ENCODE data around the gene GPR45.
A peak's percentile ranks its signal among the peaks of the same experiment; 100 is the strongest.

The GPR45 gene

GRCh38 chr2:105254531-105255210, 13.1 kb downstream of the GPR45 start:
- DNase-seq, result no peak

GRCh38 chr2:105255979-105256378, 14.4 kb downstream of the GPR45 start:
- DNase-seq, result no peak

DNA sequence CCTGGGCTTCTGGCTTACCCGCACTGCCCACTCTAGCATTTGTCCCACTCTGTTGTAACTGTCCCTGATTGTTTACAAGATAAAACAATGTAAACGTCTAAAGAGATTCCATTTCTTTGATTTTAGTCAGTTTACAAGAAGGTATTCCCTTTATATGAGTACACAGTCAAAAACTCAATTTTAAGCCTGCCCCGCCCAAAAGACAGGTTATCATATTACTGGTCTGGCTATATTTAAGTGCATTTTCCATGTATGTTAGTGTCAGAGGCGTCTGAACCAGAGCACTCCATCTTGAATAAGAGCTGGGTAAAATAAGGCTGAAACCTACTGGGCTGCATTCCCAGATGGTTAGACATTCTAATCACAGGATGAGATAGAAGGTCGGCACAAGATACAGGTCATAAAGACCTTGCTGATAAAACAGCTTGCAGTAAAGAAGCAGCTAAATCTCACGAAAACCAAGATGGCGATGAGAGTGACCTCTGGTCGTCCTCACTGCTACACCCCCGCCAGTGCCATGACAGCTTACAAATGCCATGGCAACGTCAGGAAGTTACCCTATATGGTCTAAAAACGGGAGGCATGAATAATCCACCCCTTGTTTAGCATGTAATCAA, 15.0 kb downstream of the GPR45 start:
- no peak for DNase-seq

GRCh38 chr2:105257981-105258380, 16.4 kb downstream of the GPR45 start:
- DNase-seq, result no peak

DNA sequence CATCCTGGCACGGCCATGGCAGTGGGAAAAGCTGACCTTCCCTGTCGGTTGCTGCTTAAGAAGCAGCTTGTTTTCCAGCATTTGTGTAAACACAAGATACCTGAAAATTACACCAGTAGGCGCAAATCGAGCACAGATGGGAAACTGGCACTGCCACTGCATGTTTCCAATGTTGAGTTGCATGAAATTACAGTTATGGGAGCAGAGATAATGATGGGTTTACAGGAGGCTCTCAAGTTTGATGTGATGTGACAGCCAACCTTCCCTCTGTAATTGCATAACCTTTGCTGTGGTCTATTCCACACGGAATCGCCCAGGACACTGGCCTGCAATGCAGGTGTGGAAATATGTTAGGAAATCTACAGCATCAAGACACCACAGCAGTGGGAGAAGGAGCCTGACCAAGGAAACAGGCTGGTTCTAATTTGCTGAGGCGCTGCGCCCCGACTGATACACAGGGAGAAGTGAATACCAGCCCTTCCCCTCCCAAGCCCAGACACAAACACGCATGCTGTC, 17.4 kb downstream of the GPR45 start:
- no peak for DNase-seq

DNA sequence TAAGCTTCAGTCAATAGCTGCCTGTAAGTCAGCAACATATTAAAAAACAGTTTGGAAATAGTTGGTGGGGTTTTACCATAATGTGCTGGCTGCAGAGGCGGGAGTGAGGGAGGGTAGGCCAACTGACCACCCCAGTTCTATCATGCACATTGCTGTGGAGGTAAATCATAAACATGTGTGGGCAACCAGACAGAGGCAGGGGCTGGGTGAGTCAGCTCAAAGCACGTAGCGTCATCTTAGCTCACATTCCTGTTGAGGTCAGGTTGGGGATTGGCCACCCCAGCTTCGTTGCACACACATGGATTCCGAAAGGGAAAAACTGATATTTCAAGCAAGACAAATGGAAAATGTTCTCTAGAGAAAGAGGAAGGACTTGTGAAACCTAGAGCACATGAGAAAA, 19.5 kb downstream of the GPR45 start:
- DNase-seq, result no peak

DNA sequence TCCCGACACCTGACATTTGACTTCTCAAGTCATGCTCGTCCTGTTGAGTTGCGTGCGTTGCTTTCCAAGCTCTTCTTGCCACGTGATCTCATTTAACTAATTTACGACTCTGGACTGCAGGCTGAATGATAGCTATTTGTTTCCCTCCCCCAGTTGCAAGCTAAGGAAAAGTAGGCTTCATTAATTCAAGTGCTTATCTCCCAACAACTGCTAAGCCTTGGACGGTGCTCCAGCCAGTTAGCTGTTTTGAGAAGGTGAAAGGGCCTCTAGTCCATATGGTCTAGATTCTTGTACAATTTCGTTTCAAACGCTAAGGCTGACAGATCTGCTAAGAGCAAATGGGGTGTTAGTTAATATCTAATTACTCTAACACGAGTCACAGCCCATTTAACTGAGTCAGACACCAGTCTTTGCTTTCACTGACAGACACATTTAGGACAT, 21.1 kb downstream of the GPR45 start:
- no peak for DNase-seq

DNA sequence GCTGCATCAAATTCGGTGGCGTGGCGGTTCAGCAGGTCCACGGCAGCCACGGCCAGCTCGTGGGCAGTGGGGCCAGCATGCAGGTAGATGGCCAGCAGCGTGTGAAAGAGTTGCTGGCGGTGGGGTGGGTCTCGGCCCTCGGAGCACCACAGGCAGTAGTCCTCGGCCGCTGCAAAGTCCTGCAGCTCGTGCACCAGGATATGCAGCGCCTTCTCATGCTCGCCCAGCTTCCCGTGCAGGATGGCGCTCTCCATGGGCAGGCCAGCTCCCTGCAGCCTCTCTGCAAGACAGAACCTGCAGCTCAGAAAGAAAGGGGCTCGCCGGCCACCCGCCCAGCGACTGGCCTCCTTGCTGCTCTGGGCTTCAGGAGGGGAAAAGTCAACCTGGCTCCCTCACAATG, 27.9 kb downstream of the GPR45 start:
- no peak for DNase-seq

DNA sequence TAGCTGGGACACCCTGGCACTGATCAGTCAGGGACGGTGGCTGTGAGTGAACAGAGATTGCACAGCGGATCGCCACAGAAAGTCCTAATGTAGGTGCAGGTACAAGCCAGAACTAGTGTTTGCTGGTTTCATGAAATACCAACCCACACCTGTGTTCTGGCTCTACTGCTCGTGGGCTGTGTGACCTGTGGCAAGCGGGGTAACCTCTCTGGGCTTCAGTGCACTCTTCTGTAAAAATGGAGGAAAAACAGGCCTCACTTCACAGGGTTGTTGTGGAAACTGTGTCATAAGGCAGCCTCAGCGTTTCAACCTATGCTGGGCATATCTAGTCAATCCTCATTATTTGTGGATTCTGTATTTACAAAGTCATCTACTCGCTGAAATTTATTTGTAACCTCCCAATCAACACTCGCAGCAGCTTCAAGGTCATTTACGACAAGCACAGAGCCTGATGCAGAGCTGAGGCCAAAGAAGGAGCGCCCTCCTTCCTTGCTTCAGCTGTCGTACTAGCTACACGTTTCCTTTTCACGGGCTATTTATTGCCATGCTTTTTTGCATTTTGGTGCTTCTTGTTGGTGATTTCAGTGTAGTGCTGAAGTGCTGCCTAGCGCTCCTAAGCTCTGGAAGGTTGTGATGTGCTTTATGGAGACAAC, 30.0 kb downstream of the GPR45 start:
- DNase-seq, result no peak

DNA sequence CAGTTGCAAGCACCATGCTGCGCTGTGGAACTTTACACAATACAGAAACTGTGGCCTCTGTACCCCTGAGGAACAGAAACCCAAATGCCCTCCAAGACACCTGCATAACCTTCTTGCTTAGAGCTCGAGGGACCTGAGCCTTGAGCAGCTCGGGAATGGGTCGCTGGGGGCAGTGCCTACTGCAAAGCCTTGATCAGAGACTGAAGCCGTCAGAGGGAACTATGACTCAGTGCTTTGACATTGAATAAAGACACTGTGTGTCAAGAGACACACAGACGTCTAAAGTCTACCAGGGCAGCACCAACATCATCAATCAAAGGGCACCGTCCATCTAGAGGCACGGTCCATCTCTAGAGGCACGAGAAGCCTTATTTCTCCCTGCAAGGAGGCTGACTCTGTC, 30.6 kb downstream of the GPR45 start:
- no peak for DNase-seq

DNA sequence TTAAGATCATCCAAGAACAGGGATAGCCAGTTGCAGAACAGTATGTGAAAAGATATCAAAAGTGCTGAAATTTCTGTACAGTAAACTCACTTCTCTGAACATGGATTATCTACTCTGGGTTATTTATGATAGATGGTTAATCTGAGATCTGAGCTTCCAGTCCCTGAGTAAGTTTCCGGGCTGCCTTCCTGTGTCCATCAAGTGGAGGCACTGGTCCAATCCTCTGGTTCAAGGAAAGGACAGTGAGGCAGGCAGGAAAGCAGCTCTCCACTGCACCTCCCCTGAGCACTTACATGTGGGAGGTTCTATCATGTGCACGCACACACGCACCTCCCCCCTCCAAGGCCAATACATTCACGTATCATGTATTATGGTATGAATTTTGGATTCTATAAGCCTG, 32.5 kb downstream of the GPR45 start:
- DNase-seq, result no peak

DNA sequence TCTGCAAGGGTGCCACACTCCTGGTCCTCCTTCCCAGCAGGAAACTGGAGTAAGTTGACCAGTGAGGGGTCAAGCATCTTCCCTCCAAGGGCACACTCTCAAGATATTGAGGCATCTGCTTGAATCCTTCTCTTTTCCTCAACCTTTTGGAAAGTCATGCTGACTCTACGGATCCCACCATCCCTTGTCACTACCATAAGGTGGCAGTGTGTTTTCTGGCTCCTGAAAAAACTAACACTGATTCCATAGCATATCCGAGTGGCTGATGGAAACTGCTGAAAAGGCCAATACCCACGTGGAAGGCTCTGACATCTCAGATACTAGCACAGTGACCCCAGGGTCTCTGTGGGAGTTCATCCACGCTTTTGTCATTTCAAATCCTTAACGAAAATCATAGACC, 37.1 kb downstream of the GPR45 start:
- no peak for DNase-seq

DNA sequence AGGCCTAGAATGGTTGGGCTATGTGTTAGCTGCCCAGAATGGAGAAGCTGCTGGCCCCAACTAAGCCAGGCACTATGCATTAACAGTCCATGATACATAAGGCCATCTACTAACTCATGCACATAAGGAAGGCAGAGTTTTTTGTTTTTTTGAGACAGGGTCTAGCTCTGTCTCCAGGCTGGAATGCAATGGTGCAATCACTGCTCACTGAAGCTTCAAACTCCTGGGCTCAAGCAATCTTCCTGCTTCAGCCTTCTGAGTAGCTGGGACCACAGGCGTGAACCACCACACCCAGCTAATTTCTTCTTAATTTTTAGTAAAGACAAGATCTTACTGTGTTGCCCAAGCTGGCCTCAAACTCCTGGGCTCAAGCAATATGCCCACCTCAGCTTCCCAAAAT, 37.6 kb downstream of the GPR45 start:
- DNase-seq, result no peak

GRCh38 chr2:105280281-105280680, 38.7 kb downstream of the GPR45 start:
- no peak for DNase-seq

DNA sequence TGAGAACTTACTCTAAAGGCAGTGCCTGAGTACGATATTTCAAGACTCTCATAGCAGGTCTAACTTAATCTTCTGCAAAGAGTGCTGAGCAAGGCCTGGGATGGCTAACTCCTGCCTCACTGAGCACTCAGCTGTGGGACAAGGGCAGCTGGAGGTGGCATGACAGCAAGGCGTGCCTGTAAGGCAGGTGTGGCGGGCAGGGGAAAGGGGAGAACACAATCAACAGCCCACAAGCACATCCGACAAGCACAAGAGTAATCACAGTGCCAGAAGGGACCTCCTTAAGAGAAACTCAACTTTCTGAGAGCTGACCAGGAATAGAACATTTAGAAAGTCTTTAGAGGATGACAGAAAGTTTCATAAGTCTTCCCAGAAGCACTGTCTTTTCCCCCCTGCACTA, 42.0 kb downstream of the GPR45 start:
- no peak for DNase-seq

DNA sequence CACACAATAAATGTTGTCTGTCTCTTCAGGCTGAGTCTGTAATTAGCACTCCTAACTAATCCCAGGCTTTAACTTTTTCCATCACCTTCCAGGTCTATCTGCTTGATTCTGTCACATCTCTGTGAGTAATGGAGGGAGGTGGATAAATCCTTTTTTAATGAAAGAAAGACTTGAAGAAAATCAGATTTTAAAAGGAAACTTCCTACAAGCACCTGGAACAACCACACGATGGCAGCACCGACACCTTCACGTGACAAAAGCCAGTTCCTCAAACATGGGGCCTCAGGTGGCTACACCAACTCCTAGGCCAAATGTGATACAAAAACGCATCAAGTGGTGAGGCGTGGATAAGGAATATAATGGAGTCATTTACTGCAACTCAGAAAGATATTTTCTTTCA, 46.1 kb downstream of the GPR45 start:
- peak; percentile 83 for DNase-seq

DNA sequence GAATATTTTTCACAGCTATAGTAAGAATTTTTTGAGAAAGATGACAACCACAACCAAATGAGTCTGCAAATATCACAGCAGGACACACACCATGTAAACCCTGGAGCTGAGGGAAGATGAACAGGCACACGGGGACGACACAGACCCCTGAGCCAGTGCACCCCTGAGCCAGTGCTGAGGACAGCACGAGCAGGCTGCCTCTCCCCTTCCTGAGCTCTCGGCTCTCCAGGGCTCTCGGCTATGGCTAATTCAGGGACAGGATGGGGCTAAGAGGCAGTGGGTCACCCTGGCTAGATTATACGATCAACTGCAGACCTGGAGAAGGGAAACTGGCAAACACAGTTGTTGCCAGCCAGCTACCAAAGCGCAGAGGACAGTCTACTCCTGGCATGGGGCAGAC, 46.6 kb downstream of the GPR45 start:
- DNase-seq, result no peak

DNA sequence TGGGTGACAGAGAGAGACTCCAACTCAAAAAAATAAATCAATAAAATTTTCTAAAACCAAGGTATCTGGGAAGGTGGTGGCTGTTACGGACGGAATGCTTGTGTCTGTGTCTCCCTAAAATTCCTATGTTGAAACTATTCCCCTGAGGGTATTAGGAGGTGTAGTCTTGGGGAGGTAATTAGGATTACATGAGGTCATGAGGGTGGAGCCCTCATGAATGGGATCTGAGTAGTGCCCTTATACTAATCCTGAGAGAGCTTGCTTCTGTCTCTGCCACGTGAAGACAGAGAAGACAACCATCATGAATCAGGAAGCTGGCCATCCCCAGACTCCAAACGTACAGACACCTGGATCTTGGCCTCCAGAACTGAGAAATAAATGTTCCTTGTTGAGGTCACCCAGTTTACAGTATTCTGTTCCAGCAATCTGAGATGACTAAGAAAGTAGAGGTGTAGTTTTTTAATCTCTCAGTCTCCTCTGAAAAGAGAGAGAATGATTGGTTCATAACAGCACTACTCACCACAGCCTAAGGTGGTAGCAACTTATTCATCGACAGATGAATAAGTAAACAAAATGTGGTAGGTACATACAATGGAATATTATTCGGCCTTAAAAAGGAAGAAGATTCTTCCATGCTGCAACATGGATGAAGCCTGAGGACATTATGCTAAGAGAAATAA, 49.6 kb downstream of the GPR45 start:
- no peak for DNase-seq

GRCh38 chr2:105291981-105292380, 50.4 kb downstream of the GPR45 start:
- no peak for DNase-seq
